ENCODE measurements around the gene SLC1A7.

GRCh38 chr1:53148123-53148522 is 5.7 kb upstream of the SLC1A7 start:
- no peak for TF ChIP-seq CTCF (IDR thresholded peaks at IDR 0.05; ENCODE audit: poor library complexity)
- no peak for TF ChIP-seq EZH2 (IDR thresholded peaks at IDR 0.05; ENCODE audit: borderline replicate concordance)
- TF ChIP-seq EZH2phosphoT487 (IDR thresholded peaks at IDR 0.05; ENCODE audit: low read depth, severe bottlenecking, unreplicated experiment), result no peak
